HL-60/S4 treated with retinoic acid at 250 ng/mL for 4 days and 3 days (cell line): ENCODE measurements around the gene PLEKHM1.
"Not testable (repeated sequence)": the region's sequence is repeated elsewhere in the genome, so short reads cannot be mapped to it uniquely, and the experiment has no call there.

Experiments used
- in situ Hi-C: fragments of 300-500 bp; cut with MboI; formaldehyde crosslinking; loops from 2 replicates; pipeline ENCODE4 v1.7.0; 2022; ENCODE audit warnings: low sequenced_read_pairs

PLEKHM1 gene

DNA sequence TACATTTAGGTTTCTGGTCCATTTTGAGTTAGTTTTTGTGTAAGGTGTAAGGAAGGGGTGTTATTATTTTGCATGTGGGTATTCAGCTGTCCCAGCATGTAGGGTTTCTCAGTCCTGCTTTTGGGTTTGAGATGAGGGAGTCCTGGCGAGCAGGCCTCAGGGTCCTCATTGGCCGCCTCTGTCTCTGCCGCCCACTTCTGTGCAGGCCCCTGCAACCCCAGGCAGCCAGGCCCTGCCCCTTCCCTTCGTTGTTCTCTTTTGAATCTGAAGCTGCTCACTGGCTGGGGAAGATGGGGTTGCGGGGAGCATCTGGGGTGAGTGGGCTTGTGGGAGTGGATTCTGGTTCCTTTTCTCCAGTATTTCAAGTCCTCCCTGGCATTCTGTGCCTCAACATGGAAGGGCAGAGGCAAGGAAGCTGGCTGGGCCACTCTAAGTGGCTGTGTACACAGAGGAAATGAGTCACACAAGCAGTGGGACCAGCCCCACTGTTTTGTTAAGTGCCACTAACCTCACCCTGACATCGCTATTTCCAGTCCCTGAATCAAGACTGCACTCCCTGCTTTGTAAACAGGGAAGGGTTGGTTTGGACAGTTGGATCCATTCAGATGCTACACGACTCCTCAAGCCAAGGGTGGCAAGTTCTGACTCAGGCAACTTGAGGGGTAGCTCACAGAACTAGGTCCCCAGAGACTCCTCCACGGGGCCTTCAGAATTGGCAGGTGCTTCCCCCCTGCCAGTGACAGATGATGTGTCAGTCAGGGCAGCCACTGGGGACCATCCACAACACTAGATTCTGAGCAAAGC lies 28.8 kb downstream of the PLEKHM1 start:
- in situ Hi-C loops: not testable (repeated sequence)

DNA sequence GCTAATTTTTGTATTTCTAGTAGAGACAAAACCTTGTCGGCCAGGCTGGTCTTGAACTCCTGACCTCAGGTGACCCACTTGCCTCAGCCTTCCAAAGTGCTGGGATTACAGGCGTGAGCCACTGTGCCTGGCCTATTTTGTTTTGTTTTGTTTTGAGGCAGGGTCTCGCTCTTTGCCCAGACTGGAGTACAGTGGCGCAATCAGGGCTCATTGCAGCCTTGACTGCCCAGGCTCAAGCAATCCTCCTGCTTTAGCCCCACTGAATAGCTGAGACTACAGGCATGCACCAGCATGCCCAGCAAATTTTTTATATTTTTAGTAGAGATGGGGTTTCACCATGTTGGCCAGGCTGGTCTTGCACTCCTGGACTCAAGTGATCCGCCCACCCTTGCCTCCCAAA lies 30.1 kb downstream of the PLEKHM1 start:
- in situ Hi-C loops: not testable (repeated sequence)

DNA sequence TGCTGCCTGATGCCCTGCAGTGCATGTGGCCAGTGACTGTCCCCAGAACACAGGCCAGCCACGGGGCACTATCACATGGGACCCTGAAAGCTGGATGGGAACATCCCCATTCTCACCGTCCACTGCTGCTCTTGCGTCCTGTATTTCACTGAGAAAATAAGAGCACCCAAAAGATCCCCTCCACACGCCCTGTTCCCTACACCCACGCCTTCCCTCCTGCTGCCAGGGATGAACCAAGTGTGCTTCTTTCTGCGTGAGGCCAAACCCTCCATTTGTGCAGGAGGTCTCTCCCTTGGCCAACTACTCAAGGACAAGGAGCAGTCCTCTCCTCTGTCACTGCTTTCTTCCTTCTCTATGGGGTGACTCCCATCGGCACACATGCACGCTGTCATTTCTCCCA lies 36.2 kb downstream of the PLEKHM1 start:
- in situ Hi-C loops: not testable (repeated sequence)

DNA sequence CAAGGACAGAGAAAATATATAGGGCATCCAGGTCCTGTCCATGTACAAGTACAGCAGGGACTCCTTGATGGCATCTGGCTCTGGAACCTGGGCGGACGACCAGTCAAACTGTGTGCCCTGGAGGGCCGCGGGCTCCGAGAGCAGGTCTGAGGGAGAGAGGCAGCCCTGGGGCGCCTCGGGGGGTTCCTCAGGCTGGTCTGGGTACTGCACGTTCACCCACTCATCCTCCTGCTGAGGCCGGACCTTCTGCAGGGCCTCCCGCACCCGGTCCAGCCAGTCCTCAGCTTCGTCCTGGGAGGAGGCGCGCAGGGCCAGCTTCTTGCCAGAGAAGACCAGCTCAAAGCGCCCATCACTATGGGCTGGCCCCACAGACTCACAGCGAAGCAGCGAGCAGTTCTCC lies 36.8 kb downstream of the PLEKHM1 start:
- in situ Hi-C loops: not testable (repeated sequence)

DNA sequence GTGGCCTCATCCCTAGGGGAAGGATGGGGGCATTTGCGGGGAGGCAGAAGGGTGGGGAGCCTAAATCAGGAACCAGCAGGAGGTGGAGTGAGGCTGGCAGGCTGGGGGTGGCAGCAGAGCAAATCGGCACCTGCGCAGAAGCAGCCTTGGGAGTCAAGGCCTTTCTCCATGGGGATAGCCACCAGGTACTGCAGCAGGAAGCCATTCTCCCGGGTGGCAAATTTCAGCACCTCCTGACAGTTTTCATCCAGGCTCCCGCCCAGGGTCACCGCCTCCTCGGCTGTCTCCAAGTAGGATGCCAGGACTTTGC lies 37.3 kb downstream of the PLEKHM1 start:
- in situ Hi-C loops: not testable (repeated sequence)

DNA sequence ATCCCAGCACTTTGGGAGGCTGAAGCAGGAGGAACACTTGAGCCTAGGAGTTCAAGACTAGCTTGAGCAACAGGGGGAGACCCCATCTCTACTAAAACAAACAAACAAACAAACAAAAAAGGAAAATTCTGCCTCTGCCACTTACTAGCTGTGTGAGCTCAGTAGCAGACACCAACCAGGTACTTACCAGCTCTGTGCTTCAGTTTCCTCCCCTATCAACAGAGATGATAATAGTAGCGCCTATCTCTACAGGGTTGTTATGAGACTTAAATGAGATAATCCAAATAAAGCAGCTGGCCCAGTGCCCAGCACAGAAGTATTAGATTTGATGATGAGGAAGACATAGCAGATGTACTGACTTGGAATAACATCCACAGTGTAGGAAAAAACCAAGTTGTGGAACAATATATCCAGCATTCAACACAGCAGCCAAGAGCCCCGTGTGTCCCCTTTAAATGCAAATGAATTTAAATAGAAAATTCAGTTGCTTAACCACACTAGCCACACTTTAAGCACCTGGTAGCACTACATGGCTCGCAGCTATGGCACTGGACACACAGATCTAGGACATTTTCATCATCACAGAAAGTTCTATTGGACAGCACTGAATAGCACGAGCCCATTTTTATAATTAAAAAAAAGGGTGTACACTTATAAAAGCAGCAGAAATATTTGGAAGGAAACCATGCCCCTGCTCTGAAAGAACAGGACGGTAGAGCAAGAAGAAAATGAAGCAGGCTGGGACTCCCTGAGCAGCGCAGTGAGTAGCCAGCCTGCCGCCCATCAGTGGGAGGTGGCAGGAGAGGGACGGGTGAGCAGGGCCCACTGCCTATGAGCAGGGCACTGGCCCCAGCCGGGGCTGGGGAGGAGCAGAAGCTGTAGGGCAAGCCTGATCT lies 37.9 kb downstream of the PLEKHM1 start:
- in situ Hi-C loops: not testable (repeated sequence)

DNA sequence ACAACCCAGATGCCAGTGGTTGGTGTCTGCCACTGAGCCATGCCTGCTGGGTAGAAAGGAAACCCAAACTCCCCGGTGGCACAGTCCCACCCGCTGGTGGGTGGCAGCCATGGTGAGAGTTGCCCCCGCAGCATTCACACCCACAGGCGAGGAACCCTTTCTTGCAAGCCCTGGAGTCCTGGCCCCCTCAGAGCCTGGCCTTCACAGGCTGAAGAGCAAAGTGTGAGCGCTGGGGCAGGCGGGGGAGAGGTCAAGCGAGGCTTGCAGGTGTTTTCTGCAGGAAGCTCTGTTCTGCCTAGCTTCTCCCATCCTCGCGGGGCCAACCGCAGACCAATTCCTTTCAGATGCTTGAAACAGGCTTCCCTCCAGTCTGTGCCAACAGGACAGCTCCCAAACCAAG lies 38.9 kb downstream of the PLEKHM1 start:
- in situ Hi-C loops: not testable (repeated sequence)

DNA sequence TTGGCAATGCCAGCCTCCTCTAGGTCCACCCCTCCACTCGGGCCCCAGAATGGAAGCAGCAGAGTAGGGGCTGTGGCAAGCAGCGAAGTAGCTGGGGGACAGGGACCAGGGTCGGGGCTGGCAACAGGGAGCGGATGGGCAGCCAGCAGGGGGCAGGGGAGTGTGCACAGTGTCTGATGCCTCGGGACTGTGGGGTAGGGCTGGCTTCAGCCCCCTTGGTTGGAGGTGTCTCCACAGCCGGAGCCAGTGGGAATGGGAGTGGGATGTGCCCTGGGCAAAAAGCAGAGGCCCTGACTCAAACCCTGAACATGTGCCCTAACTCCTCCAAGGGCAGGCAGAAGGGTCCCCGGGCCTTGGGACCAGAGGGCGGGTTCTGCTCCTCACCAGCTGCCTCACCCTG lies 39.4 kb downstream of the PLEKHM1 start:
- in situ Hi-C loops: no loop called here

DNA sequence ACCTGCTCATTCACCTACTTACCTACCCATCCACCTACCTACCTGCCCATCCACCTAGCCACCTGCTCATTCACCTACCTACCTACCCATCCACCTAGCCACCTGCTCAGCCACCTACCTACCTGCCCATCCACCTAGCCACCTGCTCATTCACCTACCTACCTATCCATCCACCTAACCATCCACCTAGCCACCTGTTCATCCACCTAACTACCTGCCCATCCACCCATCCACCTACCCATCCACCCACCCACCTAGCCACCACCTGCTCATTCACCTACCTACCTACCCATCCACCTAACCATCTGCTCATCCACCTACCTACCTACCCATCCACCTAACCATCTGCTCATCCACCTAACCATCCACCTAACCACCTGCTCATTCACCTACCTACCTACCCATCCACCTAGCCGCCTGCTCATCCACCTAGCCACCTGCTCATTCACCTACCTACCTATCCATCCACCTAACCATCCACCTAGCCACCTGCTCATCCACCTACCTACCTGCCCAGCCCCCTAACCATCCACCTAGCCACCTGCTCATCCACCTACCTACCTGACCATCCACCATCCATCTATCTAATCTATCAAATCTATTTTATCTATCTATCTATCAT lies 40.7 kb downstream of the PLEKHM1 start:
- in situ Hi-C loops: not testable (repeated sequence)

DNA sequence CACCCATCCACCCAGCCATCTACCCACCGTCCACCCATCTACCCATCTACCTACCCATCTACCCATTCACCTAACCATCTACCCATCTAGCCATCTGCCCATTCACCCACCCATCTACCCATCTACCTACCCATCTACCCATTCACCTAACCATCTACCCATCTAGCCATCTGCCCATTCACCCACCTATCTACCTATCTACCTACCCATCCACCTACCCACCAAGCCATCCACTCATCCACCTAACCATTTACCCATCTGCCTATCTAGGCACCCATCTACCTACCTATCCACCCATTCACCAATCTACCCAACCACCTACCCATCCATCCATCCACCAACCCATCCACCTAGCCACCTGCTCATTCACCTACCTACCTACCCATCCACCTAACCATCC lies 41.3 kb downstream of the PLEKHM1 start:
- in situ Hi-C loops: not testable (repeated sequence)

DNA sequence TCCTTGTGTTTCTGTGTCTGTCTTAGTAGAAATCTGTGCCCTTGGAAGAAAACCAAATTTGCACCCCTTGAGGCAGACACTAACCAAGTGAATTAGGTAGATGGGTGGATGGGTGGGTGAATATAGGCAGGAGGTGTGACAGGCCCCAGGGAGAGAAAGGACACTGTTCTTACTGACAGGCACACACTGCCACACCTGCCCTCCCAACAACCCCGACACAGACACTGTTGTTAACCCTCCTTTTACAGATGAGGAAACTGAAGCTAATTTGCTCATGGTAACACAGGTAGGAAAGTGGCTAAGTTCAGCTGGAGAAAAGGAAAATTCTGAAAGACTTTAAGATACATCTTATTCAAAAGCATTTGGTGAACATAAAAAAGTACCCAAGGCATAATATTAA lies 42.0 kb downstream of the PLEKHM1 start:
- in situ Hi-C loops: not testable (repeated sequence)

DNA sequence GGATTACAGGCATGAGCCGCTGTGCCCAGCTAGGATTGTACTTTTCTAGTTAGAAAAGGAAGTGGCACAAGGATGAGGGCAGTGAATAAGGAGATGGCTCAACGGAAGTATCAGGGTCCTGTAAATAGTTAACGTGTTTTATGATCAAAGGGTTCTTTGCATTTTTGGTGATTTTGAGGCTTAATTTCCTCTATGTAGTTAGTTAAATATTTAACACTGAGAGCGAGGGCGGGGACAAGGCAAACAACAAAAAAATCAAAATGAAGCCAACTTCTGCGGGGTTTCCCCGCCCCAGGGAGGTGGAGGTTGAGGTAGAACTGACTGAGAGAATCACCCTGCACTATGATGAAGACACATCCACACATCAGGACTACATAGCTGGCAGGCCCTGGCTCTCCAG lies 42.5 kb downstream of the PLEKHM1 start:
- in situ Hi-C loops: not testable (repeated sequence)

DNA sequence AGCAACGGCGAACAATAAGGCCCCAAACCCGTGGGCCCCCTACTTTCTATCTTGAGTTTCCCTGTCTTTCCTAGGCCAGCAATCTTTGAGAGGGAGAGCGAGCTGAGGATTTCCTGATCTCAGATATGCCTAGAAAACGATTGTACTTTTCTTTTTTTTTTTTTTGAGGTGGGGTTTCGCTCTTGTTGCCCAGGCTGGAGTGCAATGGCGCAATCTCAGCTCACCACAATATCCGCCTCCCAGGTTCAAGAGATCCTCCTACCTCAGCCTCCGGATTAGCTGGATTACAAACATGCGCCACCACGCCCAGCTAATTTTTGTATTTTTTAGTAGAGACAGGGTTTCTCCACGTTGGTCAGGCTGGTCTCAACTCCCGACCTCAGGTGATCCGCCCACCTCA lies 42.9 kb downstream of the PLEKHM1 start:
- in situ Hi-C loops: not testable (repeated sequence)

DNA sequence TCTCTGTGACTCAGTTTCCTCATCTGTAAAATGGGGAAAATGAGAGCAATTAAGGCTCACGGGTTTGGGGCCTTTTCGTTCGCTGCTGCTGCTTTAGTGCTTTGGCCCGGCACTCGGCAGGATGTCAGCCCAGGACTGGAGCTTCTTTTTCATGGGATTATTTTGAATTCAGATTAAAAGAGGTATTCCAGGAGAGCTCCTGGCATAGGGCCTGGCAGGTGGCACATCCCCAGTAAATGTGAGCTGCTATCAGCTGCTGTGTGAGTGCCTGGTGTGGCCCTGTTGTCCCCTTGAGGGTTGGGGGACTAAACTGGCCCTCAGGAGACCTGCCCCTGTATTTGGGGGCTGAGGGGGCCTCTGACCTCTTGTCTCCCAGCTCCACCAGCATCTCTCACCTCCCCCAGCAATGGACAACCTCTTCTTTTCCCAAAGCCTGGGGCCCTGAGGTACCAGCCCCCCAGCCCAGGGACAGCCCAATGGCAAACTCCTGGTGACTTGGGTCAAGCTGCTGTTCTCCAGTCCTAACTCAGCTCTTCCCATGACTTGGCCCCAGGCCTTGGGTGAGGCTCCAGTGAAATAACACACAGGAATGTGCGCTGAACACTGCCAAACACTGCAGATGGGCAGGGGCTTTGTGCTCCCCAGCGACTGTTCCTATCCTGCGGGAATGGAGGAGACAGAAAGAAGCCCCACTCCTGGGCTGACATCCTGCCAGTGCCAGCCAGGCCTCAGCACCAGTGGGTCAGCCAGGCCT lies 43.5 kb downstream of the PLEKHM1 start:
- in situ Hi-C loops: not testable (repeated sequence)

DNA sequence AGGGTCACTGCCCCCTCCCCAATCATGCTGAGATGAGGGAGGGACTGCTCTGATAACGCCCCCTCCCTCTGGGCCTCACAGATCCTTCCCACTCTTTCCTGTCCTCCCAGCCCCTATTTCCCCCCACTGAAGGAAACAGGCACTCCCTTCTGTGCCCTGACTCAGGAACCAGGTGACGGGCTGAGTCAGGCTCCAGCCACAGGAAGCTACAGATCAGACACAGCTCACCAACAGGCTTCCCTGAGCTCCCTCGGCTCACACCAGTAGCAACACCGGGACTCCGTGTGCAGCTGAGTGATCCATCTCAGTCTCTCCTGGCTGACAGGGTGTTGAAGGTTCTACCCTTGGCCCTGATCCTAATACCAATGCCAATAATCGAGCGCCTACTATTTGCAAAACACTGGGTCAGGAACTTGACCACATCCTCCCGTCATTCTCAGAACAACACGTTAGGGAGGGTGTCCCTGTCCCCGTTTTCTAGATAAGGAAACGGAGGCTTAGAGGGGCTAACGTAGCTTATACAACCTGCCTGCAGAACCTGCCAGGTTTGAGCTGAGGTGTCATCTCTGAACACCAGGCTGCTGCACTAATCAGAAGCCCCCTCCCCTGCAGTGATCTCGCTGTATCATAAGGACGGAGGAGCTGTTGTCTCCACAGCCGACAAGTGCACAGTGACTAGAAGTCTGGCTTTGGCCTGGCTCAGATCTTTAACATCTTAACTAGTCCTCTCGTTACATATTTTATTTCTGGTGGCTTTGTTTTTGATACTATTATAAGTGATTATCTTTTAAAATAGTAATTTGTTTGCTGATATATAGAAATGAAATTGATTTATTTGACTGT lies 44.4 kb downstream of the PLEKHM1 start:
- in situ Hi-C loops: not testable (repeated sequence)

DNA sequence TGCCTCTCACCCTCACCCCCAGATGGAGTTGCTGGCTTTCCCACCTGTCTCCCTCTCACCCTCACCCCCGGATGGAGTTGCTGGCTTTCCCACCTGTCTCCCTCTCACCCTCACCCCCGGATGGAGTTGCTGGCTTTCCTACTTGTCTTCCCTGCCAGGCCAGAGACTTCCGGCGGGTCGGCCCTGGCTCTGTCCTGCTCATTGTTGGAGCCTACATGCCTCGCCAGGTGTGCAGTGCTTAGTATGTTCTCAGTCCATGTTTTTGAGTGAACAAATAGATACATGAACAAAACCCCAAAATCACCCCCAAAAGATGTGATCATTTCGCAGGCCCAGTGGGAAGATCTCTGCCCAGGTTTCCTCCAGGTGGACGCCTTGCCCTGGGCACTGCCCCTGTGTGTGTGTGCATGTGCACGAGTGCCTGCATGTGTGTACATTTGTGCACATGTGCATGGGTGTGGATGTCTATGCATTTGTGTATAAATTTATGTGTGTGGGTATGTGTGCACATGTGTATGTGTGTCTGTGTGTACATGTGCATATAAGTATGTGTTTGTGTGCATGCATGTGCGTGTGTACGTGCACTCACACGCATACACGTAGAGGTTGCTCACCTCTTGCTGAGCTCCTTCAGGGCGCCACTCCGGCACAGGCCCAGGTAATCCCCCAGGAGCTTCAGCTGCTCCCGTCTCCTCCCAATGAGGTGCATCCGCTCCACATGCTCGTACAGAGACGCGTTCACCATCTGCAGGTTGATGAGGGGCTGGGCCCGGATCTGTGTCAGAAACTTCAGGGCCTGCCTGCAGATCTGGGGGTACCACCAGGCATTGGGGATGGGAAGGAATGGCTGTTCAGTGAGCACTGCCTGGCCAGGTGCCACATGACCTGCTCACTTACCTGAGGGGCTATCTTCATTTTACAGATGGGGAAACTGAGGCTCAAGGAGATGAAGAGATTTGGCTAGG lies 45.4 kb downstream of the PLEKHM1 start:
- in situ Hi-C loops: not testable (repeated sequence)

DNA sequence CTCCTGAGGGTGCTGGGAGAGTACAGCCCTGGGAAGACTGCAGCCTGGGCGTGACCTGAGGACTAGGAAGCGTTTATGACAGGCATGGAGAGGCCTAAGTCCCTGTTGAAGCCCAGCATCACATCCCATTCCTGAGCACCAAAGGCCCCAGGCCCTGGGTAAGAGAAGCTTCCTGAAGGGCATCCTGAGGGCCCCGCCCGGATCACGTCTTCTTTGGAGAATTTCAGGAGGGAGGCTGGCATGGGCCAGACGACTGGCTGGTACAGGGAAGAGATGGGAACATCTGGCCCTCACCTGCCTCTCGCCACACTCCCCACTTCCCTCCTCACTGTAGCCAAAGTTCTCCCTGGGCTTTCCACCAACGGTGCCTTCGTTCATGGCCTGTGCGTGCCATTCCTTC lies 46.2 kb downstream of the PLEKHM1 start:
- in situ Hi-C loops: not testable (repeated sequence)

DNA sequence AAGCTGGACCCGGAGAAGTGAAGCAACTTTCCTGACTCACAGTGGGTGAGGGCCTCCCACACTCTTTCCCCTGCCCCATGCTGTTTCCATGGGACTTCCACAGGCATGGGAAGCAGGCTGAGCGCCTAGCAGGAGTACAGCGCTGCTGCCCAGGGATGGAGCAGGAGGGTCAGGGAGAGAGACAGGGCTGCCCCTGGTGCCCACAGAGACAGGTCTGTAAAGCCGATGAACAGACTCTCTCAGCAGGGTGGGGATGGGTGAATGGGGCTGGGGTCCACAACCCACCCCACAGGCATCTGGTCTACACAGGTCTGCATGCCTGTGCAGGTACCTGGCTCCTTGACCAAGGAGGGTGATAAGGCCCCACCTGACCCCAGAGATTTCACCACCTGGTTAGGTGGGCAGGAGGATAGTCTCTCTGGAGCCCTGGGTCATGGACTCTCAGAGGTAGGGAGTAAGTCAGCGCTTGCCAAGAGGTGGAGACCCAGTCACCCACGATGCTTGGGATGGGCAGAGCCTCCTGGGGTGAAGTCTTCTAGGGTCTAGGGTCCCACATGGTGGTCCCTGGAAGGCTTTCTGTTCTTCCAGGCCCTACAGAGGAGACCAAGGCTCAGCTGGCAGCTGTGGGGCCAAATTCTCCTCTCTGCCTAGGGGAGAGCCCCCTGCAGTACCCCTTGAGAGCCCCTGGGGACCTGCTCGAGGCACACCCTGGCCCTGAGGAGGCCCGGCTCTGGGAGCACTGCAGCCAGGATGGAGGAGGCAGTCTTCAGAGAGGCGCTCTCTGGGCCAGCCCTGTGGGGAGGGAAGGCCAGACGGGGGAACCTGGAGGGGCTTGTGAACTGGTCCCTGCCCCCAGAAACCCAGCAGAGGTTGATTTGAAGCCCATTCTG lies 46.9 kb downstream of the PLEKHM1 start:
- in situ Hi-C loops: not testable (repeated sequence)
